HepG2 (cell line): Measurements from ENCODE around the gene NUAK2. TPM values are rescaled to one million over a fixed set of nuclear protein-coding genes. Genes with fewer than 3 reads are reported as not detected.
A peak's percentile ranks its signal among the peaks of the same experiment; 100 is the strongest.

Experiments
- AGO2 ChIP-seq: fragments of 200-400 bp; formaldehyde crosslinking; optimal IDR thresholded peaks from 2 replicates; pipeline ENCODE3; 2017; ENCODE audit warnings: mild to moderate bottlenecking, low read depth, low read length, moderate library complexity
- ATRX ChIP-seq: sonication (generic); formaldehyde crosslinking; IDR thresholded peaks from 2 replicates; pipeline ENCODE4 v1.4.0; 2020; ENCODE audit warnings: missing genetic modification reagents, borderline replicate concordance
- CERS6 ChIP-seq: sonication (generic); formaldehyde crosslinking; IDR thresholded peaks from 2 replicates; pipeline ENCODE4 v1.5.0; 2020; ENCODE audit warnings: missing genetic modification reagents
- CREM ChIP-seq, 2 experiments: sonication (generic) in 1 of 2; formaldehyde crosslinking in 1 of 2; IDR thresholded peaks; 2 replicates each; pipeline versions ENCODE4 v1.4.0 to v1.6.1; 2016 to 2020; ENCODE audit warnings: antibody characterized with exemption in 1 of 2, mild to moderate bottlenecking in 1 of 2, missing genetic modification reagents in 1 of 2
- FOXK2 ChIP-seq: fragments of 450-650 bp; IDR thresholded peaks from 2 replicates; pipeline ENCODE4 v1.6.1; 2016
- HHEX ChIP-seq: IDR thresholded peaks from 2 replicates; pipeline ENCODE4 v1.6.1; 2016; ENCODE audit warnings: control low read depth
- MEF2D ChIP-seq: sonication (generic); formaldehyde crosslinking; IDR thresholded peaks from 2 replicates; pipeline ENCODE4 v1.5.1; 2020; ENCODE audit warnings: mild to moderate bottlenecking, missing genetic modification reagents
- MYNN ChIP-seq: sonication (generic); formaldehyde crosslinking; IDR thresholded peaks from 2 replicates; pipeline ENCODE4 v1.4.0; 2020; ENCODE audit warnings: mild to moderate bottlenecking, low read depth, missing genetic modification reagents
- NFE2 ChIP-seq: sonication (generic); formaldehyde crosslinking; IDR thresholded peaks from 2 replicates; pipeline ENCODE4 v1.4.0; 2020; ENCODE audit warnings: missing genetic modification reagents
- NFKBIZ ChIP-seq: IDR thresholded peaks from 2 replicates; pipeline ENCODE4 v1.6.1; 2018; ENCODE audit warnings: missing genetic modification reagents, missing compliant biosample characterization
- NRL ChIP-seq: sonication (generic); formaldehyde crosslinking; IDR thresholded peaks from 2 replicates; pipeline ENCODE4 v1.5.0; 2020; ENCODE audit warnings: missing genetic modification reagents, mild to moderate bottlenecking, moderate library complexity, borderline replicate concordance
- RELA ChIP-seq: sonication (generic); formaldehyde crosslinking; IDR thresholded peaks from 2 replicates; pipeline ENCODE4 v1.4.0; 2020; ENCODE audit warnings: missing genetic modification reagents
- RERE ChIP-seq: IDR thresholded peaks from 2 replicates; pipeline ENCODE4 v1.6.1; 2016; ENCODE audit warnings: low read depth, missing genetic modification reagents, missing compliant biosample characterization
- ZFP91 ChIP-seq: sonication (generic); formaldehyde crosslinking; IDR thresholded peaks from 2 replicates; pipeline ENCODE4 v1.9.0; 2022; ENCODE audit warnings: missing genetic modification reagents, mild to moderate bottlenecking, borderline replicate concordance
- ZMAT3 ChIP-seq: sonication (generic); formaldehyde crosslinking; conservative IDR thresholded peaks from 2 replicates; pipeline ENCODE4 v1.7.0; 2021; ENCODE audit warnings: missing genetic modification reagents
- ZNF124 ChIP-seq: sonication (generic); formaldehyde crosslinking; IDR thresholded peaks from 2 replicates; pipeline ENCODE4 v1.4.0; 2020; ENCODE audit warnings: missing genetic modification reagents
- ZNF331 ChIP-seq: sonication (generic); formaldehyde crosslinking; IDR thresholded peaks from 2 replicates; pipeline ENCODE4 v1.4.0; 2020; ENCODE audit warnings: missing genetic modification reagents
- ZNF333 ChIP-seq: sonication (generic); formaldehyde crosslinking; IDR thresholded peaks from 2 replicates; pipeline ENCODE4 v1.4.0; 2020; ENCODE audit warnings: mild to moderate bottlenecking, missing genetic modification reagents, borderline replicate concordance
- ZNF350 ChIP-seq: sonication (generic); formaldehyde crosslinking; IDR thresholded peaks from 2 replicates; pipeline ENCODE4 v1.4.0; 2020; ENCODE audit warnings: mild to moderate bottlenecking, low read depth, missing genetic modification reagents, borderline replicate concordance
- ZNF432 ChIP-seq: sonication (generic); formaldehyde crosslinking; IDR thresholded peaks from 2 replicates; pipeline ENCODE4 v1.5.0; 2020; ENCODE audit warnings: missing genetic modification reagents, mild to moderate bottlenecking, borderline replicate concordance
- ZNF607 ChIP-seq: sonication (generic); formaldehyde crosslinking; IDR thresholded peaks from 2 replicates; pipeline ENCODE4 v1.5.1; 2020; ENCODE audit warnings: missing genetic modification reagents, mild to moderate bottlenecking, borderline replicate concordance
- ZNF749 ChIP-seq: sonication (generic); formaldehyde crosslinking; IDR thresholded peaks from 2 replicates; pipeline ENCODE4 v1.8.0; 2022; ENCODE audit warnings: mild to moderate bottlenecking, missing genetic modification reagents, moderate library complexity, borderline replicate concordance
- polyA plus RNA-seq, 8 experiments: library from polyadenylated mRNA; depleted of rRNA in 3 of 8; stranded (reverse) in 7 of 8; unstranded in 1 of 8; fragments of >200 nt; fragmentation: Illumina TruSeq in 4 of 8; extraction: Trizol in 4 of 8; gene quantifications; 2 replicates each; pipeline versions ENCODE4 v1.2.1 to v1.2.3, GENCODE V29; 2011 to 2016; ENCODE audit warnings: low read depth in 4 of 8, missing spikeins in 1 of 8, mixed read lengths in 1 of 8; ENCODE audit not compliant: insufficient read depth in 1 of 8
- total RNA-seq, 5 experiments: library from RNA; depleted of rRNA; stranded (reverse); fragments of >200 nt; fragmentation: Illumina TruSeq; extraction: Trizol; gene quantifications; 2 replicates each; pipeline ENCODE4 v1.2.3, GENCODE V29; 2016; ENCODE audit warnings: low read depth in 1 of 5

The NUAK2 gene
- total and polyA plus RNA-seq, 2 of the 13 experiments (the other 11 are each of a cell fraction or from before 2014, with no cell fraction given), result 0.75 to 1.1 TPM

- TF ChIP-seq NRL (no peak), ZNF331 (CRISPR knock-in tag) (no peak), ATRX (CRISPR knock-in tag) (no peak), MYNN (CRISPR knock-in tag) (no peak), ZMAT3 (CRISPR knock-in tag) (no peak), HHEX (CRISPR knock-in tag) (no peak), ZFP91 (CRISPR knock-in tag) (peak; percentile 66; the same call in 1 of the 2 replicates), ZNF333 (CRISPR knock-in tag) (no peak), ZNF124 (CRISPR knock-in tag) (peak; percentile 46; the same call in 1 of the 2 replicates), FOXK2 (no peak), ZNF749 (CRISPR knock-in tag) (no peak), CERS6 (no peak), RELA (CRISPR knock-in tag) (no peak), NFKBIZ (0 out of 2 replicates have a peak, but pooled peaks have one; percentile 30), ZNF432 (no peak), RERE (no peak), MEF2D (CRISPR knock-in tag) (no peak), ZNF607 (CRISPR knock-in tag) (peak; percentile 55; the same call in 1 of the 2 replicates), NFE2 (CRISPR knock-in tag) (no peak), AGO2 (no peak), ZNF350 (CRISPR knock-in tag) (0 out of 2 replicates have a peak, but pooled peaks have one; percentile 30), CREM (IDR thresholded peaks at IDR 0.05) (no peak), CREM (CRISPR knock-in tag; IDR thresholded peaks at IDR 0.05) (no peak)
These were observed 48.0 kb downstream of the NUAK2 start (continued) for GRCh38 chr1:205273551-205273982.
